GM19452 (cell line): ENCODE measurements around the gene GBF1.
"Not testable (repeated sequence)": the region's sequence is repeated elsewhere in the genome, so short reads cannot be mapped to it uniquely, and the experiment has no call there.

Source experiments
- ATAC-seq: cut with Tn5 transposase; IDR thresholded peaks from one replicate; pipeline ENCODE4 v1.9.1; 2021; ENCODE audit not compliant: unreplicated experiment

The GBF1 gene

GRCh38 chr10:102268375-102268888 is 23.1 kb downstream of the GBF1 start:
- no peak for ATAC-seq

GRCh38 chr10:102269017-102269416 is 23.7 kb downstream of the GBF1 start:
- no peak for ATAC-seq

DNA sequence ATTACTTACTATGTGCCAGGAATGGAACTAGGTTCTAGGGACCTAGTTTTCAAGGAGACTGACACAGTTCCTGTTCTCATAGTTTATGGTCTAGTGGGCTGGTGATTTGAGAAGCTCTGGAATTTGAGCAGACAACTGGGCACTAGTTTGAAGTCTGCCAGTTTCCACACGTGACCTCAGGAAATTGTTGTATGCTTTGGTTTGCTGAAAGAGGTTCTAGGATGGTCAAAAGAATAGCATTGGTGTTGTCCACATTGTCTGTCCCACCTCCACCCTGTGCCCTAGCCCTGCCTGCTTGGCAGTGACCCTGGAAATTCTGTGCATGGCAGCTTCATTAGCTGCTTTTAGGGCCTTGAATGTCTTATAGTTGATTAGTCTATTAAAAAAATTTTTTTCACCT is 28.7 kb downstream of the GBF1 start:
- no peak for ATAC-seq

- ATAC-seq: no peak
Measured at GRCh38 chr10:102275343-102275742, 30.0 kb downstream of the GBF1 start.

DNA sequence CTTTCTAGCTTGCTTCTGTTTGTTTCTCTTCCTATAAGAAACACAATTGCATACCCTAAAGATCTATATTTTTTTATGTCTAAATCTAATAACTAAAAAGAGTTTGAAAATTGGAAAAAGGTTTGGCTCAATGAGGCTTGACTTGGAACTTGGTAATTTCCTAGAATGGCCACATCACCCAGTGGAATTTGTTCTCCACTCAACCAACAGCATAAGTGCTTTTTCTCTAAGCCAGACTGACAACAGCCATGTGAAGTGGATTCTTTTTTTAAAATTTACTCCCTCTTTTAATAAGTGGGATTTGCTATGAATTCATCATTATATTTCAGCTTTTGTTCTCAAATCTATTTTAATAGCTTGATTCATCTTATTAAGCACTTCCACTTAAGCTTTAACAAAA is 33.8 kb downstream of the GBF1 start:
- no peak for ATAC-seq

- no peak for ATAC-seq
Measured at GRCh38 chr10:102280397-102281101, 35.2 kb downstream of the GBF1 start.

GRCh38 chr10:102281102-102281487 is 35.8 kb downstream of the GBF1 start:
- ATAC-seq: no peak

DNA sequence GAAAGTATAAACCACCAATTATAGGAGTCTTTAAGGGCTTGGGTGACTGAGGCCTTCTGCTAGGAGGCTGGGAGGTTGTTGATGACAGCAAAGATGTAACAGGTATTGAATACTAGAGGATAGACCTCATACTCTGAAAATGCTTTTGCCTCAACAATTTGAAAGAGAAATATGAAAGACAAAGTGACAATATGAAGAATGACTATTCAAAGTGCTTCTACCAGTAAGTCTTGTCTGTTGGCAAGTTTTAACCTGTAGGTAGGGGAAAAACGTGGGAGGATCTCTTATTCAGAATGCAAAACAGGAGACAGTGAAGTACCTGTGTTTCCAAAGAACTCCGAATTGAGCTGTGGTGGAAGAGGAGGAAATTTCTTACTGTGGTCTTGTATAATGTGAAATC is 38.2 kb downstream of the GBF1 start:
- ATAC-seq: no peak

DNA sequence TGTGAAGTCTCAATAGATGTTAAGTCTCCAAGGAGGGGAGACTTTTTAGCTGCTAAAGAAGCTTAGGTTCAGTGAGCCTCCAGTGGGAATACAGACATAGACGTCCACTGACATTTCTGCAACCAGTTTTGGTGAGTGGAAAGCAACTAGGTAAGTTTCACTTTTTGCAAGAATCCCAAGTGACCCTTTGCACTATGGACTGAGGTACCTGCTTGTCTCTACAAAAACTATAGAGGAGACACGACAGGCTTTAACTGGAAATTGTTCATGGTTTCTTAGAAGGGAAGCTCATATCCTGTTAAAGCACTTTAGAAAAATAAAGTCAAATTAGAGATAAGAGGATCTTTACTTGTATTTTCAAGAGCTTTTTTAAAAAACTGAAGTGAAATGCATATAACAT is 38.6 kb downstream of the GBF1 start:
- ATAC-seq: no peak

GRCh38 chr10:102284531-102284930 is 39.2 kb downstream of the GBF1 start:
- no peak for ATAC-seq

DNA sequence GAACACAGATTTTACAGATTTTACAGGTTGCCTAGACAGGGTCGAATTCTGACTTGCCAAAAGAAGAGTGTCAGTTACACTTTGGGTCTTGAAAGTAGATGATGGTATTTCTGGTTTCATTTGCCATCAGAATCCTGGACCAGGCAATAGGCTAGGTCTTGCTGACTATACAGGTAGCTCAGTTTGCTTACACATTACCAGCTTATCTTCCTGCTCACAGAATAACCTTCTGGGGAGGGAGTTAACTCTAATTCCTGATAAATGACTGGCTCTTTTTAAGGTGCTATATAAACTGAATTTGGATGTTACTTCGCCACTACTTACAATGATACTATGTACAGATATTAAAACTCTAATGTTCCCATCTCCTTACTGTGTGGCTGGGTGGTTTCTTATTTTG is 39.8 kb downstream of the GBF1 start:
- no peak for ATAC-seq

DNA sequence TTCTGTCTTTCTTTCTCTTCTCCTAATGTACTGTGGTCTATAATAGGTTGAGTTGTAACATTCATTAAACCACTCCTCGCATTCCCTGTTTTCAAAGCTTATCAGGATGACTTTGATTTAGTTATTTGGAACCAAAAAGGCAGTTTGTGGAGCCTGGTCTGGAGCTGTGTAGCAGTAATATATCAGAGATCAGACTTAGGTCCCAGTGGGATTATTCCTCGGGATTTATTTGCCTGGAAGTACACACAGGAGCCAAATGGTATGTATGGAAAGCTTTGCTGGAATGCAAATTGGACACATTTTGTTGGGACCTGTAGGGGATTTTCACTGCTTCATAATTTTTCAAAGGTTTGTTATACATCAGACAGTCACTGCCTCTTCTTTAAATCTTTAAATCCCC is 40.9 kb downstream of the GBF1 start:
- no peak for ATAC-seq

DNA sequence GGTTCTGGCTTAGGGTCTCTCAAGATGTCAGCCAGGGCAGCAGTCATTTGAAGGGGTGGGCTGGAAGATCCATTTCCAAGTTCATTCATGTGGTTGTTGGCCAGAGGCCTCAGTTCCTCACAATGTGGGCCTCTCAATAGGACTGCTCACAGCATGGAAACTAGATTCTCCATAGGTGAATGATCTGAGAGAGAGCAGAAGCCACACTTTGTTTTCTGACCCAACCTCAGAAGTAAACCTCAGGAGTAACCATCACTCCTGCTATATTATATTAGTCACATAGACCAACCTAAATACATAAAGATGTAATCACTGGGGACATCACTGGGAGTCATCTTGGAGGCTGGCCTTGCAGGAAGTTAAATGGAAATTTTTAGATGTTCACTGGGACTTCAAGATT is 42.2 kb downstream of the GBF1 start:
- no peak for ATAC-seq

DNA sequence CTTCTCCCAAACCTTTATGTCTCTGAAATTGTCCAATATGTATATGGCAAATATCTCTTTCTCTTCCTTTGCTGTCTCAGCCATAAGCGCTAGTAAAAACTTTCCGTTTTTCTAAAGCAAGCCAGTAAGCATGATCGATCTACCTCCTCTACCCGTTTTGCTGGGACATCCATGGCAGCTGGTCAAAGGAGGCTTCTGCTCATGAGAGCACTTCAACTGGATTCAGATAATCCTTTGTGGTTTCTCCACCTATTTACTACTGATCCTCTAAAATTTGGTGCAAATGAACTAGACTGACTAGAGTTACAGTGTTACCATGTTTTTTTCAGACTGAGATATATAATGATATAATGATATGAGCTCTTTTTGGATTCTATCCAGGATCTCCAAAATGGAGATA is 42.7 kb downstream of the GBF1 start:
- no peak for ATAC-seq

DNA sequence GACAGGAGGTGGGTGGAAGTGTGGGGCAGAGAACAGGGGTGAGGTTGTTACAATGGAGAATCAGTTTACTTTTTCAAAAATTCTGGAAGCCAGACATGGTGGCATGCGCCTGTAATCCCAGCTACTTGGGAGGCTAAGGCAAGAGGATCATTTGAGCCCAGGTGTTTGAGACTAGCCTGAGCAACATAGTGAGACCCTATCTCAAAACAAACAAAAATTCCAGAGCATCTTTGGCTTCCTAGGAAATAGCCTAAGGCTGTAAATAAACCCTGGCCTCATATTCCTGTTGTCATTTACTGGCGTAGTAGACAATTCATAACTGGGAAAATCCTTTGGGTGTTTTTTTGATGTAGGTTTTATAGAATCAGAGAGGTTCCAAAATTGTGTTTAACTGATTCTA is 44.0 kb downstream of the GBF1 start:
- no peak for ATAC-seq

GRCh38 chr10:102289840-102290239 is 44.5 kb downstream of the GBF1 start:
- ATAC-seq: no peak

GRCh38 chr10:102291221-102291905 is 46.0 kb downstream of the GBF1 start:
- ATAC-seq: no peak

DNA sequence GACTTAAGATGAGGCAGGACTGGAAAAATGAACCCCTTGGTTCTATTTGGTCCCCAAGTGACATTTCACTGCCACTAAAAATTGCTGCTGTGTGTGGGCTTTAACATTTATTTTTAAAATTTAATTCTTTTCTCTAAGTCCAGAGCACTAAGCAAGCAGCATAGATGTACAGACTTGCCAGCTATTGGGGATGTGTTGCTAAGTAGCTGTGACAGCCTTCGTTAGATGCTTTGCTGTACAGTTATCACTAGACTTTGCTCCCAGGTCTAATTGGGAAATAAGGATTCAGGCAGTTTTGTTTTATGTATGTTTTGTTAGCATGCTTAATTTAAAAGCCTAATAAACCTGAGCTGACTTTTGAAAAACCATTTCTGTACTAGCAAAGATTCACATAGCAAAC is 51.8 kb downstream of the GBF1 start:
- ATAC-seq: no peak

DNA sequence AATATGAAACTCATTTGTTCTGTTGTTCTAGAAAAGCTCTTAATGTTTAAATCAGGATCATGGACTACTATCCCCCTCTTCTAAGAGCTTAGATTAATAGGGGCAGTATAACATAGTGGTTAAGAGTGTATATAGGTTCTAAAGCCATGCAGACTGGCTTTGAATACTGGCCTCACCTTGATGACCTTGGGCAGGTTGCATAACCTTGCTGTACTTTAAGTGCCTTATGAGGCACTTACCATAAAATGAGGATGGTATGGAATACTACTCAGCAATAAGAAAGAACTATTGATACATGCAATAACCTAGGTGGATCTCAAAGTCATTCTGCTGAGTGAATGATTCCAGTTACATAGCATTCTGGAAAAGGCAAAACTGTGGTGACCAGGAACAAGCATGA is 53.6 kb downstream of the GBF1 start:
- ATAC-seq: no peak

DNA sequence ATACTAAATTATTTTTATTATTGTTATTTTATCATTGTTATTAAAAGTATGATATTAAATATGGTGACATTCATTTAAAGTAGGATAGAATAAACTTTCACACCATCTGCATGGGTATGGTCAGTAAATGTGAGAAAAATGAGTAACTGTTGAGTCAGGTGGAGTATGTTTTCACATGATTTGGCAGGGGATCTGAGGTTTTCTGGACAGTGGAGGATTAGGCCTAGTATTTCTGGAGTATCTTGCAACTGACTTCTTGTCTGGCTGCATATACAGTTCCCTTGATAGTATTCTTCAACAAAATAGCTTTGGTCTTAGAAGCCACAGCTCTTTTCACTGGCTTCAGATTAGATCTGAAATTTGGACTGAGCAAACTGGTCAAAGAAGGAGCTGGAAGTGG is 54.5 kb downstream of the GBF1 start:
- no peak for ATAC-seq

GRCh38 chr10:102300278-102300843 is 55.0 kb downstream of the GBF1 start:
- no peak for ATAC-seq

DNA sequence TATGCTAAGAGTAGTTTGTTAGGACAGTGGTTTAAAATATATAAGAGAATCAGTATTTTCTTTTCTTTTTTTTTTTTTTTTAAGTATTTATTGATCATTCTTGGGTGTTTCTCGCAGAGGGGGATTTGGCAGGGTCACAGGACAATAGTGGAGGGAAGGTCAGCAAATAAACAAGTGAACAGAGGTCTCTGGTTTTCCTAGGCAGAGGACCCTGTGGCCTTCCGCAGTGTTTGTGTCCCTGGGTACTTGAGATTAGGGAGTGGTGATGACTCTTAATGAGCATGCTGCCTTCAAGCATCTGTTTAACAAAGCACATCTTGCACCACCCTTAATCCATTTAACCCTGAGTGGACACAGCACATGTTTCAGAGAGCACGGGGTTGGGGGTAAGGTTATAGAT is 55.6 kb downstream of the GBF1 start:
- ATAC-seq: not testable (repeated sequence)
